GM19463 (cell line): ENCODE data around the gene MZT1.
"Not testable (repeated sequence)": the region's sequence is repeated elsewhere in the genome, so short reads cannot be mapped to it uniquely, and the experiment has no call there.

ENCODE experiments used
- ATAC-seq: cut with Tn5 transposase; IDR thresholded peaks from one replicate; pipeline ENCODE4 v1.9.1; 2021; ENCODE audit warnings: mild to moderate bottlenecking, moderate library complexity; ENCODE audit not compliant: unreplicated experiment

Gene MZT1

GRCh38 chr13:72727417-72728289, at the start of gene MZT1, which contains the start of gene BORA:
Gene MZT1, minus strand, starts transcription at chr13:72727629. Its CDS starts 27 bp downstream, at chr13:72727602.
Gene BORA, plus strand, starts transcription at chr13:72727923. Its CDS starts 1,018 bp downstream, at chr13:72728941.
- ATAC-seq, result peak; percentile 92

- ATAC-seq, result no peak
These were observed 46.6 kb upstream of the MZT1 start for GRCh38 chr13:72774019-72774418.

- no peak for ATAC-seq
These were observed 36.0 kb upstream of the MZT1 start for GRCh38 chr13:72763411-72763810.

GRCh38 chr13:72760189-72760588, 32.8 kb upstream of the MZT1 start:
- ATAC-seq, result no peak

- ATAC-seq, result no peak
These were observed 30.5 kb upstream of the MZT1 start for GRCh38 chr13:72757792-72758535.

GRCh38 chr13:72754111-72754510, 26.7 kb upstream of the MZT1 start:
- ATAC-seq, result no peak

- no peak for ATAC-seq
These were observed 23.8 kb upstream of the MZT1 start for GRCh38 chr13:72751220-72751619.

GRCh38 chr13:72745260-72745659, 17.8 kb upstream of the MZT1 start:
- peak; percentile 65 for ATAC-seq

- no peak for ATAC-seq
These were observed 12.6 kb upstream of the MZT1 start for GRCh38 chr13:72740015-72740414.

GRCh38 chr13:72737033-72737432, 9.6 kb upstream of the MZT1 start:
- no peak for ATAC-seq

- no peak for ATAC-seq
These were observed 819 bp upstream of the MZT1 start for GRCh38 chr13:72728290-72728605.

- peak; percentile 22 for ATAC-seq
These were observed 558 bp downstream of the MZT1 start for GRCh38 chr13:72726726-72727416.

GRCh38 chr13:72726185-72726584, 1.2 kb downstream of the MZT1 start:
- ATAC-seq, result not testable (repeated sequence)

GRCh38 chr13:72716776-72717175, 10.7 kb downstream of the MZT1 start:
- ATAC-seq, result no peak

- ATAC-seq, result no peak
These were observed 26.9 kb downstream of the MZT1 start for GRCh38 chr13:72700509-72700908.

GRCh38 chr13:72698164-72698563, 29.3 kb downstream of the MZT1 start:
- no peak for ATAC-seq

- no peak for ATAC-seq
These were observed 30.9 kb downstream of the MZT1 start for GRCh38 chr13:72696579-72696978.

- no peak for ATAC-seq
These were observed 33.1 kb downstream of the MZT1 start for GRCh38 chr13:72694314-72694713.

GRCh38 chr13:72693832-72694231, 33.6 kb downstream of the MZT1 start:
- ATAC-seq, result no peak

GRCh38 chr13:72692884-72693514, 34.4 kb downstream of the MZT1 start:
- no peak for ATAC-seq

GRCh38 chr13:72689181-72689696, 38.2 kb downstream of the MZT1 start:
- no peak for ATAC-seq
